Pancreas (tissue), 10 donors: Measurements from ENCODE around the gene PDLIM3. TPM values are rescaled to one million over a fixed set of nuclear protein-coding genes. Genes with fewer than 3 reads are reported as not detected.

Experiments used
- ATAC-seq, 4 donors: fragments of 200-7000 bp; cut with Tn5 transposase; one replicate each; pipeline versions ENCODE4 v1.8.0 to v1.9.1; 2020; ENCODE audit warnings: mild to moderate bottlenecking in 4 of 4, moderate library complexity in 4 of 4
- DNase-seq, 6 donors: peaks; one replicate each; pipeline ENCODE4 v3.0.0-alpha.2; 2020
- FAIRE-seq: peaks from 2 replicates; lab custom pipeline; 2012; peaks lifted over from hg19 to GRCh38; lab: Jason Lieb, UNC
- H3K27ac ChIP-seq, 4 donors: fragments of 200-600 bp; sonication (generic); 1 replicate in 3 of 4; 2 replicates in 1 of 4; pipeline versions ENCODE4 v1.5.0 to v1.8.0; 2020
- H3K27me3 ChIP-seq, 4 donors: fragments of 200-600 bp; one replicate each; pipeline ENCODE4 v1.8.0; 2021
- H3K36me3 ChIP-seq, 3 donors: fragments of 200-600 bp; sonication (generic) in 1 of 3; one replicate each; pipeline versions ENCODE4 v1.5.0 to v1.8.0; 2020 to 2021
- H3K4me1 ChIP-seq, 3 donors: fragments of 200-600 bp; one replicate each; pipeline ENCODE4 v1.8.0; 2021
- H3K4me3 ChIP-seq, 4 donors: fragments of 200-600 bp; sonication (generic) in 2 of 4; one replicate each; pipeline versions ENCODE4 v1.5.0 to v1.8.0; 2020 to 2021
- H3K9me3 ChIP-seq, 4 donors: fragments of 200-600 bp; one replicate each; pipeline ENCODE4 v1.8.0; 2021
- WGBS, 2 donors: extraction: QIAGEN DNeasy Blood & Tissue Kit; methylation state at CpG; one replicate each; pipeline ENCODE4 v1.1.7; 2013; 5-methylcytosine and 5-hydroxymethylcytosine counted together
- intact Hi-C, 3 donors: fragments of 100-400 bp; cut with DNase I; formaldehyde crosslinking; loops; one replicate each; pipeline versions ENCODE4 v1.11.1 to v1.14.2; 2022
- polyA plus RNA-seq, 2 donors: library from polyadenylated mRNA; stranded (reverse); fragments of 200-250 nt; gene quantifications; one replicate each; pipeline ENCODE4 v1.2.3, GENCODE V29; 2013
- total RNA-seq, 6 donors: library from RNA; stranded (reverse); fragmentation: NEBNext Ultra II Directional in 4 of 6; extraction: Animal tissue kit (Norgen Biotek cat#: 25700) in 4 of 6; gene quantifications; one replicate each; pipeline versions ENCODE4 v1.2.1 to v1.2.4, GENCODE V29; 2021 to 2023
- TF ChIP-seq, protein P1 (sequence below), 4 donors: fragments of 200-600 bp; sonication (generic) in 3 of 4; IDR thresholded peaks; one replicate each; pipeline versions ENCODE4 v1.5.0 to v1.8.0; 2021; ENCODE audit warnings: antibody characterized with exemption in 4 of 4
- donor health status: healthy with polysubstance abuse.
- donor health status: DM: no; HTN: no; CAD: no; lungs with moderate emphysema.
- donor health status: DM: no; HTN: no; CAD: no.
- donor health status: control.
- donor health status: control.
- donor health status: Bipolar disorder and iron deficiency.
- donor health status: DM: yes; HTN: yes; CAD: no.
- donor health status: DM: no; HTN: no; CAD: no.
- donor health status: DM: no; HTN: no; CAD: no.
- donor health status: DM: yes; HTN: yes; CAD: no.

Gene PDLIM3
- total and polyA plus RNA-seq, 8 donors, result 6.3 to 50.5 (median 18.9) TPM

DNA sequence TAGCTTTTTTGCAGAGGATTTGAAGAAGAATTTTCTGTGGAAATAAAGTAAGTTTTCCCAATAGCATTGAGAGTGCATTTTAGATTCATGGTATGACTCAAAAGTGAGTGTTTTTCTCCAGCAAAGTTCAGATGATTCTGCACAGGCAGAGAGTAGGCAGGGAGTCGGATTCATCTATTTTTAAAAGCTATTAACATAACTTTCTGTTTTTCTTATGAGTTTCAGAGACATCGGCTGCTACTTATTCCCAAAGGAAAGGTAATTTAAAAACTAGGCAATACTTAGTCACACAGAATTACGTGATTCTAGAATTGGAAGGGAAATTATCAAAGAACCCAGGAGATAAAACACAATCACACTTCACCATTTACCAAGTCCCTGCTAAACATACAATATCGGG is 68.2 kb downstream of the PDLIM3 start:
- Histone ChIP-seq H3K4me1 (peaks cover 0 to 2% (median 0%) of the 10 kb centered on the region in 3 donors), H3K9me3 (no peaks in the 10 kb centered on the region), H3K27me3 (no peaks in the 10 kb centered on the region), H3K27ac (no peak overlapping the region), H3K4me3 (no peak overlapping the region), H3K36me3 (no peaks in the 10 kb centered on the region)
- ATAC-seq (no peak), FAIRE-seq (no peak), DNase-seq (no peak)
- intact Hi-C loops, result no loop called here
- TF ChIP-seq, protein P1, sequence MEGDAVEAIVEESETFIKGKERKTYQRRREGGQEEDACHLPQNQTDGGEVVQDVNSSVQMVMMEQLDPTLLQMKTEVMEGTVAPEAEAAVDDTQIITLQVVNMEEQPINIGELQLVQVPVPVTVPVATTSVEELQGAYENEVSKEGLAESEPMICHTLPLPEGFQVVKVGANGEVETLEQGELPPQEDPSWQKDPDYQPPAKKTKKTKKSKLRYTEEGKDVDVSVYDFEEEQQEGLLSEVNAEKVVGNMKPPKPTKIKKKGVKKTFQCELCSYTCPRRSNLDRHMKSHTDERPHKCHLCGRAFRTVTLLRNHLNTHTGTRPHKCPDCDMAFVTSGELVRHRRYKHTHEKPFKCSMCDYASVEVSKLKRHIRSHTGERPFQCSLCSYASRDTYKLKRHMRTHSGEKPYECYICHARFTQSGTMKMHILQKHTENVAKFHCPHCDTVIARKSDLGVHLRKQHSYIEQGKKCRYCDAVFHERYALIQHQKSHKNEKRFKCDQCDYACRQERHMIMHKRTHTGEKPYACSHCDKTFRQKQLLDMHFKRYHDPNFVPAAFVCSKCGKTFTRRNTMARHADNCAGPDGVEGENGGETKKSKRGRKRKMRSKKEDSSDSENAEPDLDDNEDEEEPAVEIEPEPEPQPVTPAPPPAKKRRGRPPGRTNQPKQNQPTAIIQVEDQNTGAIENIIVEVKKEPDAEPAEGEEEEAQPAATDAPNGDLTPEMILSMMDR (IDR thresholded peaks at IDR 0.05), result no peak
- WGBS, 2 donors, result 69 to 70% methylated on average over 4 of the region's 4 CpGs

- Histone ChIP-seq H3K27me3 (no peaks in the 10 kb centered on the region), H3K4me3 (no peak overlapping the region), H3K36me3 (no peaks in the 10 kb centered on the region), H3K4me1 (no peaks in the 10 kb centered on the region), H3K27ac (no peak overlapping the region), H3K9me3 (no peaks in the 10 kb centered on the region)
- ATAC-seq, result no peak
- 87 to 91% methylated on average over 3 of the region's 3 CpGs for WGBS, 2 donors
- no peak for FAIRE-seq
- DNase-seq, result no peak
- intact Hi-C loops, result no loop called here
- TF ChIP-seq, protein P1 (IDR thresholded peaks at IDR 0.05), result no peak
Observed at GRCh38 chr4:185465707-185466106, 69.6 kb downstream of the PDLIM3 start.

DNA sequence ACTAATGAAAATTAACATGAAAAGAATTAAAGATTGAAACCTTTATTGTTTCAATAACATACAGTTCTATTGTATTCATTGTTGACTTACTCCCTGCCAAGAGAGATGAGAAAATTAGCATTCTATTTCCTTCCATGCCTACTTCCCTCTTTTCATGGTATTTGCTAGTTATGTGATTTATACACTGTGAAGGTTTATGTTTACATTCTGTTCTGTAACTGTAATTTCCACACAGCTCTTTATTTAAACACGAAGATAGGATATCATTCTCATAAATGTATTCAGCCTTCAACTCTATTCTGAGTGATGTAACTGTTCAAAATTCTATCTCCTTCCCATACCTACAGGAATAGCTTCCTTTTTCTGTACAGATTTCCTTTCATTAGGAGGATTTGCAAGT is 70.4 kb downstream of the PDLIM3 start:
- Histone ChIP-seq H3K27ac (no peak overlapping the region), H3K4me3 (no peak overlapping the region), H3K4me1 (no peaks in the 10 kb centered on the region), H3K9me3 (no peaks in the 10 kb centered on the region), H3K36me3 (no peaks in the 10 kb centered on the region), H3K27me3 (no peaks in the 10 kb centered on the region)
- WGBS, 2 donors, result 14 to 22% methylated on average over 1 of the region's 1 CpG
- FAIRE-seq (no peak), ATAC-seq (no peak), DNase-seq (no peak)
- TF ChIP-seq, protein P1 (IDR thresholded peaks at IDR 0.05), result no peak
- intact Hi-C loops, result no loop called here

- Histone ChIP-seq H3K4me1 (no peaks in the 10 kb centered on the region), H3K4me3 (no peak overlapping the region), H3K9me3 (no peaks in the 10 kb centered on the region), H3K27me3 (no peaks in the 10 kb centered on the region), H3K36me3 (no peaks in the 10 kb centered on the region), H3K27ac (no peak overlapping the region)
- ATAC-seq (no peak), DNase-seq (no peak), FAIRE-seq (no peak)
- WGBS, 2 donors, result 64 to 80% methylated on average over 6 of the region's 6 CpGs
- TF ChIP-seq, protein P1 (IDR thresholded peaks at IDR 0.05), result no peak
- intact Hi-C loops, result no loop called here
Observed at GRCh38 chr4:185464183-185464582, 71.1 kb downstream of the PDLIM3 start.

DNA sequence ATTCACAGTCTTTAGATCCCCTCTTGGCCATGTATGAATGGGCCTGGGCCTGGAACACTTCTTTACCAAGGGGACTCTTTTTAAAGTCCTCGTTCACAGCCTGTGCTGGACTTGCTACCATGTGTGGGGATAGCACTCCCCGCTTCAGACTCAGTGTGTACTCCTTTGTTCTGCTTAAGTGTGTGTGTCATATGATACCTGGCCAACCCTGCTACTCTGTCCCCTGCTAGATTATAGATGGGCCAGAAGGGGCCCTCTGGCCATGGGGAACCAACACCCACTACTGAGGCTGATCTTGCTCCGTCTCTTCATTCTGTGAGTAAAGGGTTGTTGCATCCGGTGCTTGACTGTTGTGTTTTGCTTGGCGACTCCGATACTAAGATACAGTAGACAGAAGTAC is 71.8 kb downstream of the PDLIM3 start:
- no peak overlapping the region for H3K4me3 ChIP-seq
- FAIRE-seq (no peak), ATAC-seq (no peak)

More for the DNA sequence above, 71.8 kb downstream of the PDLIM3 start:
- intact Hi-C loops, result no loop called here
- DNase-seq, result no peak
- H3K4me1 ChIP-seq, result no peaks in the 10 kb centered on the region
- no peaks in the 10 kb centered on the region for H3K9me3 ChIP-seq
- no peaks in the 10 kb centered on the region for H3K36me3 ChIP-seq
- no peak overlapping the region for H3K27ac ChIP-seq
- 96 to 98% methylated on average over 6 of the region's 6 CpGs for whole genome bisulfite sequencing, 2 donors
- no peaks in the 10 kb centered on the region for H3K27me3 ChIP-seq
- TF ChIP-seq, protein P1 (IDR thresholded peaks at IDR 0.05), result no peak
